GM12878 (cell line): ENCODE results near the gene SRP68. TPM values are rescaled to one million over a fixed set of nuclear protein-coding genes. Genes with fewer than 3 reads are reported as not detected.
"Not testable (repeated sequence)": the region's sequence is repeated elsewhere in the genome, so short reads cannot be mapped to it uniquely, and the experiment has no call there.

ENCODE experiments used
- ATAC-seq: fragments of 200-7000 bp; cut with Tn5 transposase; 3 replicates; pipeline ENCODE4 v1.9.1; 2020; ENCODE audit warnings: mild to moderate bottlenecking, moderate library complexity
- BruUV-seq: library from RNA; stranded (reverse); fragments of 400-500 nt; replicated peaks from 2 replicates; lab custom pipeline; 2021; lab: Mats Ljungman, UMichigan
- CTCF ChIA-PET: fragments of 300-600 bp; sonication (Branson Sonifier 250); formaldehyde crosslinking; extraction: SDS; loops from one replicate; lab custom pipeline; 2021; ENCODE audit warnings: inconsistent platforms; lab: Yijun Ruan, JAX
- POLR2A ChIA-PET: fragments of 350-600 bp; formaldehyde crosslinking; extraction: SDS; loops from one replicate; lab custom pipeline; 2021; ENCODE audit warnings: inconsistent platforms; lab: Charles Lee
- RAD21 ChIA-PET: fragments of 300-600 bp; sonication (Branson Sonifier 250); formaldehyde crosslinking; loops from one replicate; lab custom pipeline; 2023; ENCODE audit warnings: antibody characterized with exemption; ENCODE audit not compliant: unreplicated experiment; lab: Charles Lee
- SMC1A ChIA-PET: fragments of 300-600 bp; sonication (Branson Sonifier 250); formaldehyde crosslinking; loops from one replicate; lab custom pipeline; 2023; ENCODE audit not compliant: unreplicated experiment, uncharacterized antibody; lab: Charles Lee
- DNase-seq: peaks from one replicate; pipeline ENCODE4 v3.0.0-alpha.2; 2011; ENCODE audit warnings: low read depth, low spot score
- FAIRE-seq: peaks from 3 replicates; lab custom pipeline; 2011; peaks lifted over from hg19 to GRCh38; lab: Jason Lieb, UNC
- H2AFZ ChIP-seq: 2 replicates; pipeline ENCODE4 v1.6.0; 2011; ENCODE audit warnings: low read depth, low read length, control low read depth; ENCODE audit not compliant: control insufficient read depth
- H3K27ac ChIP-seq: 2 replicates; pipeline ENCODE4 v1.5.1; 2011; ENCODE audit warnings: control low read depth; ENCODE audit not compliant: control insufficient read depth, insufficient read depth
- H3K27me3 ChIP-seq, 2 experiments: replicated peaks in 1 of 2; 2 replicates each; pipeline versions ENCODE4 v1.6.0 to v1.6.1; 2011; ENCODE audit warnings: low read length in 1 of 2; ENCODE audit not compliant: control insufficient read depth in 2 of 2, insufficient read depth in 2 of 2
- H3K36me3 ChIP-seq, 2 experiments: 2 replicates each; pipeline ENCODE4 v1.5.1; 2011; ENCODE audit warnings: low read length in 1 of 2; ENCODE audit not compliant: control insufficient read depth in 2 of 2, insufficient read depth in 2 of 2
- H3K4me1 ChIP-seq: 2 replicates; pipeline ENCODE4 v1.6.1; 2011; ENCODE audit warnings: mild to moderate bottlenecking, low read length, moderate library complexity, mixed read lengths; ENCODE audit not compliant: control insufficient read depth, insufficient read depth
- H3K4me2 ChIP-seq: 2 replicates; pipeline ENCODE4 v1.6.0; 2011; ENCODE audit warnings: control low read depth; ENCODE audit not compliant: control insufficient read depth, insufficient read depth
- H3K4me3 ChIP-seq: fragments of 200-600 bp; sonication (generic); 2 replicates; pipeline ENCODE4 v1.5.1; 2016
- H3K79me2 ChIP-seq: 2 replicates; pipeline ENCODE4 v1.6.0; 2011; ENCODE audit warnings: low read length; ENCODE audit not compliant: control insufficient read depth, insufficient read depth
- H3K9ac ChIP-seq: 2 replicates; pipeline ENCODE4 v1.8.0; 2011; ENCODE audit warnings: low read length, control low read depth, mixed read lengths; ENCODE audit not compliant: control insufficient read depth, insufficient read depth
- H3K9me3 ChIP-seq: replicated peaks from 3 replicates; pipeline ENCODE4 v1.5.1; 2011; ENCODE audit warnings: mild to moderate bottlenecking, low read length; ENCODE audit not compliant: control insufficient read depth, insufficient read depth
- H4K20me1 ChIP-seq: 2 replicates; pipeline ENCODE4 v1.6.0; 2011; ENCODE audit not compliant: control insufficient read depth, insufficient read depth
- BCLAF1 ChIP-seq: fragments of 450-650 bp; IDR thresholded peaks from 2 replicates; pipeline ENCODE4 v1.6.1; 2017; ENCODE audit warnings: antibody characterized with exemption, mild to moderate bottlenecking, moderate library complexity
- ESRRA ChIP-seq: IDR thresholded peaks from 2 replicates; pipeline ENCODE4 v1.6.1; 2012; ENCODE audit warnings: mild to moderate bottlenecking, low read length, improper control_type of control experiment
- IRF3 ChIP-seq: fragments of 450-650 bp; IDR thresholded peaks from 2 replicates; pipeline ENCODE4 v1.6.1; 2014; ENCODE audit warnings: mild to moderate bottlenecking
- RAD51 ChIP-seq: fragments of 450-650 bp; IDR thresholded peaks from 2 replicates; pipeline ENCODE4 v1.6.1; 2016; ENCODE audit warnings: moderate library complexity, mild to moderate bottlenecking, inconsistent platforms
- SPI1 ChIP-seq: IDR thresholded peaks from 2 replicates; pipeline ENCODE4 v1.6.1; 2011; ENCODE audit warnings: low read depth, mild to moderate bottlenecking, low read length, moderate library complexity, borderline replicate concordance; ENCODE audit not compliant: insufficient read depth
- WGBS: methylation state at CpG from one replicate; pipeline ENCODE4 v1.1.6; 2016; ENCODE audit warnings: low lambda C conversion rate; ENCODE audit not compliant: insufficient replicate concordance, insufficient coverage; ENCODE audit errors: missing lambda C conversion rate; 5-methylcytosine and 5-hydroxymethylcytosine counted together
- in situ Hi-C: fragments of 300-500 bp; cut with MboI; formaldehyde crosslinking; loops from 9 replicates; pipeline ENCODE4 v1.14.3; 2018; ENCODE audit warnings: mixed read lengths
- intact Hi-C: fragments of 100-400 bp; cut with micrococcal nuclease; formaldehyde crosslinking; loops from one replicate; pipeline ENCODE4 v1.14.2; 2022; ENCODE audit not compliant: unreplicated experiment
- polyA plus RNA-seq, 11 experiments: library from polyadenylated mRNA; depleted of rRNA in 4 of 11; unstranded in 6 of 11; stranded (reverse) in 5 of 11; fragments of >200 nt; fragmentation: Nextera tagmentation in 4 of 11; fragmentation: Illumina TruSeq in 1 of 11; extraction: Ambion mirVana in 4 of 11; extraction: Trizol in 1 of 11; gene quantifications; 1 replicate in 1 of 11; 2 replicates in 10 of 11; pipeline versions ENCODE4 v1.2.1 to v1.2.3, GENCODE V29; 2011 to 2016; ENCODE audit warnings: inconsistent platforms in 2 of 11, missing spikeins in 2 of 11, low read depth in 1 of 11
- total RNA-seq, 4 experiments: library from RNA; depleted of rRNA in 3 of 4; stranded (reverse); fragments of >200 nt in 3 of 4; fragmentation: Illumina TruSeq in 1 of 4; extraction: Trizol in 1 of 4; gene quantifications; 2 replicates each; pipeline versions ENCODE4 v1.2.1 to v1.2.3, GENCODE V29; 2013 to 2021

Gene SRP68
- total and polyA plus RNA-seq, 10 of the 15 experiments (the other 5 are each of a cell fraction or from before 2014, with no cell fraction given) = 24.7 to 89.7 (median 62.7) TPM

GRCh38 chr17:76063875-76064546 lies 8.3 kb downstream of the SRP68 start:
- Histone ChIP-seq H3K4me2 (no peak overlapping the region), H3K9ac (no peak overlapping the region), H3K79me2 (no peaks in the 10 kb centered on the region), H3K4me3 (no peak overlapping the region), H3K27ac (no peak overlapping the region), H3K36me3 (peaks cover 10 to 35% of the 10 kb centered on the region in 2 experiments), H2AFZ (no peak overlapping the region), H4K20me1 (no peaks in the 10 kb centered on the region), H3K4me1 (no peaks in the 10 kb centered on the region), H3K9me3 (no peaks in the 10 kb centered on the region), H3K27me3 (no peaks in the 10 kb centered on the region)
- TF ChIP-seq ESRRA = no peak
- no peak for TF ChIP-seq BCLAF1
- TF ChIP-seq SPI1 = peak; percentile 37; the same call in 1 of the 2 replicates
- TF ChIP-seq IRF3 = no peak
- no peak for TF ChIP-seq RAD51
- intact Hi-C loops = no loop called here
- ChIA-PET RAD21 (interaction anchor here (0.6 kb wide), 1 partner anchor 60 kb away, joined by 3 read pairs; no protein-coding TSS in a partner anchor), POLR2A (interaction anchor here (1.4 kb wide), 1 partner anchor 17 kb away, joined by 4 read pairs; no protein-coding TSS in a partner anchor), CTCF (interaction anchor here (0.6 to 1.8 kb wide), 7 partner anchors 11 to 1765 kb away, joined by 3 to 15 read pairs (median 3); no protein-coding TSS in a partner anchor), SMC1A (interaction anchor here (0.8 to 1.4 kb wide), 3 partner anchors 8 to 237 kb away, joined by 3 to 4 read pairs (median 3); partner anchors contain the start of gene SRP68)
- FAIRE-seq (peak; percentile 69), ATAC-seq (peak; percentile 49), DNase-seq (no peak)
- in situ Hi-C loops = no loop called here
- no TSS peak for BruUV-seq
- 16% methylated on average over 15 of the region's 15 CpGs for WGBS

DNA sequence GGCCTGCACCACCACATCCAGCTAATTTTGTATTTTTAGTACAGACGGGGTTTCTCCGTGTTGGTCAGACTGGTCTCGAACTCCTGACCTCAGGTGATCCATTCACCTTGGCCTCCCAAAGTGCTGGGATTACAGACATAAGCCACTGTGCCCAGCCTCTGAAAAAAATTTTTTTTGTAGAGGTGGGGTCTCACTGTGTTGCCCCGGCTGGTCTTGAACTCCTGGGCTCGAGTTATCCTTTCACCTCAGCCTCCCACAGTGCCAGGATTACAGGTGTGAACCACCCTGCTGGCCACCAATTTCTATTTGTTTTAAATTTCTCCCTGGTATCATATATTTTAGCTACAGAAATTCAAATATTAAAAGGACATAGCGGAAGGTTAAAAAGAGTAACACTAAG lies 14.1 kb downstream of the SRP68 start:
- DNase-seq, H3K4me1 ChIP-seq, H3K79me2 ChIP-seq, H3K9ac ChIP-seq, H3K27me3 ChIP-seq, H2AFZ ChIP-seq, H4K20me1 ChIP-seq, H3K4me3 ChIP-seq, ATAC-seq, H3K4me2 ChIP-seq, intact Hi-C loops, in situ Hi-C loops, H3K9me3 ChIP-seq, FAIRE-seq, BruUV-seq, POLR2A ChIA-PET, H3K27ac ChIP-seq: not testable (repeated sequence)
- 86% methylated on average over 6 of the region's 6 CpGs for WGBS
- RAD21 ChIA-PET = interaction anchor here (0.6 kb wide), 1 partner anchor 240 kb away, joined by 4 read pairs; no protein-coding TSS in a partner anchor
- SMC1A ChIA-PET = interaction anchor here (0.7 kb wide), 1 partner anchor 243 kb away, joined by 4 read pairs; no protein-coding TSS in a partner anchor
- CTCF ChIA-PET = interaction anchor here (1.2 to 2.3 kb wide), 2 partner anchors 44 to 62 kb away, joined by 5 to 8 read pairs; no protein-coding TSS in a partner anchor
- peaks cover 20 to 37% of the 10 kb centered on the region in 2 experiments for H3K36me3 ChIP-seq
